ENCODE data around the gene PRDM8. TPM values are rescaled to one million over a fixed set of nuclear protein-coding genes. Genes with fewer than 3 reads are reported as not detected.
A peak's percentile ranks its signal among the peaks of the same experiment; 100 is the strongest.
"Not testable (repeated sequence)": the region's sequence is repeated elsewhere in the genome, so short reads cannot be mapped to it uniquely, and the experiment has no call there.

The PRDM8 gene
- total RNA-seq, 2 donors from 2014 or later, result 0.82 to 1.6 TPM

GRCh38 chr4:80171251-80171650 lies 26.1 kb upstream of the PRDM8 start:
- H3K36me3 ChIP-seq, result no peaks in the 10 kb centered on the region
- TF ChIP-seq CTCF (IDR thresholded peaks at IDR 0.05), result no peak
- H3K27ac ChIP-seq, result no peak overlapping the region
- intact Hi-C loops (cut with DNase I), result no loop called here
- no peaks in the 10 kb centered on the region for H3K4me1 ChIP-seq
- no peaks in the 10 kb centered on the region for H3K27me3 ChIP-seq
- H3K9me3 ChIP-seq, result no peaks in the 10 kb centered on the region
- H3K4me3 ChIP-seq, result no peak overlapping the region
- DNase-seq, result no peak
- no peak overlapping the region for H3K9ac ChIP-seq (ENCODE audit: low read depth in 2 of 2, low read length in 2 of 2)

GRCh38 chr4:80171656-80172055 lies 25.6 kb upstream of the PRDM8 start:
- intact Hi-C loops (cut with DNase I), result no loop called here
- no peak for TF ChIP-seq CTCF (IDR thresholded peaks at IDR 0.05)
- no peaks in the 10 kb centered on the region for H3K4me1 ChIP-seq

GRCh38 chr4:80172203-80172602 lies 25.1 kb upstream of the PRDM8 start:
- Histone ChIP-seq H3K9me3 (no peaks in the 10 kb centered on the region), H3K36me3 (no peaks in the 10 kb centered on the region), H3K4me3 (no peak overlapping the region), H3K9ac (ENCODE audit: low read depth in 2 of 2, low read length in 2 of 2) (peak overlapping the region in 1 of 2 donors; percentile 51), H3K27ac (peak overlapping the region; percentile 63), H3K4me1 (no peaks in the 10 kb centered on the region), H3K27me3 (no peaks in the 10 kb centered on the region)
- DNase-seq, result no peak
- intact Hi-C loops (cut with DNase I), result no loop called here
- no peak for TF ChIP-seq CTCF (IDR thresholded peaks at IDR 0.05)

More at GRCh38 chr4:80171656-80172055, 25.6 kb upstream of the PRDM8 start:
- Histone ChIP-seq H3K9me3 (no peaks in the 10 kb centered on the region), H3K36me3 (no peaks in the 10 kb centered on the region), H3K27ac (peak overlapping the region; percentile 63), H3K27me3 (no peaks in the 10 kb centered on the region), H3K4me3 (no peak overlapping the region), H3K9ac (ENCODE audit: low read depth in 2 of 2, low read length in 2 of 2) (no peak overlapping the region)
- DNase-seq, result no peak

GRCh38 chr4:80173401-80173800 lies 23.9 kb upstream of the PRDM8 start:
- intact Hi-C loops (cut with DNase I), result no loop called here
- no peak for TF ChIP-seq CTCF (IDR thresholded peaks at IDR 0.05)
- H3K9ac ChIP-seq (ENCODE audit: low read depth in 2 of 2, low read length in 2 of 2), result no peak overlapping the region
- no peaks in the 10 kb centered on the region for H3K4me1 ChIP-seq
- H3K4me3 ChIP-seq, result no peak overlapping the region
- H3K9me3 ChIP-seq, result no peaks in the 10 kb centered on the region
- H3K27me3 ChIP-seq, result no peaks in the 10 kb centered on the region
- no peak for DNase-seq
- H3K36me3 ChIP-seq, result no peaks in the 10 kb centered on the region
- H3K27ac ChIP-seq, result peak overlapping the region; percentile 63

GRCh38 chr4:80173841-80174240 lies 23.5 kb upstream of the PRDM8 start:
- Histone ChIP-seq H3K27ac (no peak overlapping the region), H3K9me3 (no peaks in the 10 kb centered on the region), H3K36me3 (no peaks in the 10 kb centered on the region), H3K4me1 (no peaks in the 10 kb centered on the region), H3K27me3 (no peaks in the 10 kb centered on the region), H3K9ac (ENCODE audit: low read depth in 2 of 2, low read length in 2 of 2) (no peak overlapping the region), H3K4me3 (no peak overlapping the region)
- DNase-seq, result no peak
- intact Hi-C loops (cut with DNase I), result no loop called here
- no peak for TF ChIP-seq CTCF (IDR thresholded peaks at IDR 0.05)

GRCh38 chr4:80177793-80178192 lies 19.5 kb upstream of the PRDM8 start:
- intact Hi-C loops (cut with DNase I); H3K9ac ChIP-seq (ENCODE audit: low read depth in 2 of 2, low read length in 2 of 2); H3K27me3 ChIP-seq; DNase-seq; H3K4me3 ChIP-seq; H3K27ac ChIP-seq; H3K9me3 ChIP-seq; H3K36me3 ChIP-seq; H3K4me1 ChIP-seq: not testable (repeated sequence)
